GM21529 (cell line): ENCODE results near the gene MACROD2.

Experiments used
- ATAC-seq: cut with Tn5 transposase; IDR thresholded peaks from one replicate; pipeline ENCODE4 v1.9.1; 2021; ENCODE audit not compliant: unreplicated experiment

The MACROD2 gene

DNA sequence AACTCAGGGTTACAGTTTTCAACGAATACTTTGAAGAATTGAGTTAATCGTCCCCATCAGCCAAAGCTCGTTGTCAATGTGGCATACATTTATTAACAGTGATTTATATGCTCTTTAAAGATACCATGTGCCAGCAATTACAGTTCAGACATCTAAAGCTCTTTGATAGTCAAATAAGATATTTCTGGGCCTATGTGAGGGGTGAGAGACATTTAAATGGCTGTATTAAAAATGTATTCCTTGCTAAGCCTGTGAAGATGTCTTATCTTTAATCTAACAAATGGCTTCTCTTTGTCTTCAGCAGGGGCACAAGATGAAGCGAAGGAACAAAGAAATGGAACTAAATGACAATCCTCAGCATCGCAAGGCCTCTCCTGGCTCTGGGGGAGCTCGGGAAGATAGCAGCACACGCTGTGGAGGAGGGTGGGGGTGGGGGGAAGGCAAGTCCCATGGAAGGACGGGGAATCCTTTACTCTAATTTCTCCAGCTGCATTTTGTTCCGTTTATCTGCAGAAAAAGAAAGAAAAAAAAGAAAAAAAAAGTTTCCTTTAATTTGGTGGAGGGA, 2054.3 kb downstream of the MACROD2 start:
- no peak for ATAC-seq

DNA sequence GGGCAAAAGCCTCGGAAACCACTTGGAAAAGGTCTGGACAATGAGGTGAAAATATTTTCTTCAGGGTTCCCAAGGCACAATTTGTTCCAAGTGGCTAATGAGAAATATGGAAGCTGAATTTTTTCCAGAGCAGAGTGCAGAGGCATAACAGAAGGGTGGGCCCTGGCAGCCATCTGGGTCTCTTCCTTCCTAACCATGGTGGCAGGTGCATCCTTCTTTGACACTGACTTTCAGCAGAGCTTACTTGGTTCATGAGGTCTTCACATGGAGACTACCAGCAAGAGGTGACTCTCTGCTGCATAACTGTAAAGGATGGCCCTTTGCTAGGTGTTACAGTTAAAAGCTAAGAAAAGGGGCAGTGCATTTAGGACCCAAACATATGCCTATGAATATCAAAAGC, 2055.1 kb downstream of the MACROD2 start:
- no peak for ATAC-seq

DNA sequence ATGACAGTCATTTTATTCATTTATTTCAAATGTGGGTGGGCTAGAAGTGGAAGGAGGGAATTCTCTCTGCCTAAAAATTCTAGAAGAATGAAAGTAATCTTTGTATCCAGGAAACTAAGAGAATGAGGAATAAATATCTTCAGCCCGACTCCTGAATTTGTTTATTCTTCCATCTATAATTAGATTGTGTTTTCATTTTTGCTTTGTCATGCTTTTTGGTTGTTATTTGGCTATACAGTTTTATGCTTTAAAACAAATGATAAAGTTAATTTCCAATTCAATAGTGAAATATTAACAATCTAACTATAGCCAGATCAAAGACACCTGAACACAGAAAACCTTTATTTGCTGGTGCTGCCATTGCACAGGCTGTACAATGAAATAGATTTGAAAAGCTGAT, 2056.7 kb downstream of the MACROD2 start:
- no peak for ATAC-seq

DNA sequence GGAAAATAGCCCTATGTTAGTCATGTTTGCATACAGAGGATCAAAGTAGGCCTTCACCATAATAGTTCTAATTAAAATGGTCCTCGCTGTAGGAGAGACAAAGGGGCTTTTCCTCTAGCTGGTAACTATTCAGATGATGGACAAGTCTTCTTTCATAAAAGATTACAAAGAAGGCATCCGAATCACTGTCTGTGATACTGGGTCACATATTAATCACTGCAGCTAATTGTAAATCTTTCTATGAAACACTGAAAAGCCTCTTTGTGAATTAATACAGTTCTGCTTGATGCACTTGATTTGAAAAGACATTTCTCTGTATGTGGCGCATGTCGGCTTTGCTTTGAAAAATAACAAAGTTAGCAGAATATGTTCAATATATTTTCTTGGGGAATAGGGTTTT, 2057.1 kb downstream of the MACROD2 start:
- no peak for ATAC-seq

DNA sequence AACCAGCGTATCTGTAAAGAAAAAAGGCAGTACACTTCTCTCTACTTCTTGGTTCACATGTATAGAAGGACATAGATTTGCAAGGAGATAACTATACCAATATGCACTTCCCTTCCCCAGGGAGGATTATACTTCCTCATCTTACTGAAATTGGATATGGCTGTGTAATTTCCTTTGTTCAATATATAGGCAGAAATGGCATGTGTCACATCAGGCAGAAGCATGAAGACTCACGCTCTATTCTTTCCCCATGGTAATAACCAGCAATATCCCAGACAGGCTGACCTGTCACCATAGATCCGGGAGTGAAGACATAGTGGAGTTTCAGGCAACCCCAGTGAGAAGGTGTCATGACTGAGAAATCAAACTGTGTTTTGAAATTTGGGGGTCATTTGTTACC, 2059.7 kb downstream of the MACROD2 start:
- ATAC-seq: no peak

DNA sequence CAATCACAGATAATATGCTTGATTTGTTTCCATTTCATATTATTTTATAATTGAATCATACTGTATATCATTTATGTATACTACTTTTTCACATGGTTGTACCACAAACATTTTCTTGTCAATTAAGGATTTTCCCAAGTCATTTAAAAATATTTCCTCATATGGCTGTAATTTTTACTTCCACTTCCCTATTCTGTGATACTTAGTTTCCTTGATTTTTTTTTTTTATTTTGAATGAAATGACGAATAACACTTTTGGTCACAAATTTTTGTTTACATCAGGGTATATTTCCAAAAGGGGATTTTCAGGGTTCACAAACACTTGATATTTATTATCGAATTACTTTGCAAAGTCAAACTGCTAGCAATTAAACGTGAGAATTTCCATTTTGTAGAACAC, 2062.3 kb downstream of the MACROD2 start:
- no peak for ATAC-seq

DNA sequence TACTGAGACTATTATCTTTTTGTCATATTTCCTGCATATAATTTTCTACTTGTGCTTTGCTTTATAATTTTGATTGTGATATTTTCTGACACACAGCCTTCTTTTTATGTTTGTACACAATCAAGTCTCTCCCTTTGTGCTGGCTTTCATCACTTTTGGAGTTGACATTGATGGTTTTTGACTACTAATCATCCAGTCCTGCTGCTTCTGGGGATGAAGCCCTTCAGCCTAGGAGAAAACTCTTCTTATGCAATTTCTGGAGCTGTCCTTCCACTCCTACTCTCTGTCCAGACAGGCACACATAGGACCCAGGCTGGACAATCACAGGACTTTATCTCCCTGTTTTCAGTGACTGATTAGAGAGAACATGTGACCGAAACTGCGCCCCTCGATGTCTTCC, 2063.0 kb downstream of the MACROD2 start:
- ATAC-seq: no peak

DNA sequence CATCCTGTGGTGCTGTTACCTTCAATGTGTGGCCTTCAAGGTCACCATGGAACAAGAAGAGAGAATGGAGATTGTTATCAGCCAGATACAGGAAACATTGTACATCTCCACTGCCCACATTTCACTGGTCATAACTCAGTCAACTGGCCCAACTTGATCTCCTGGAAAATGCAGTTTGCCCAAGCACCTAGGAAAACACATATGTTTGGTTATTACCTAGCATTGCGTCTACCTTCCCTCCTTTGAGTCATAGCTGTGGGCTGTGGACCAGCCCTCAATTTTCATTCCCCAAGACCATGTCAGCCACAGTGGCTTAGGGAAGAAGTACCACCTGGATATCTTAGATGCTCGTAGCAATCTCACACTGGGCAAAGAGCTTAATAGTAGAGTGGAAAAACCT, 2064.5 kb downstream of the MACROD2 start:
- no peak for ATAC-seq

DNA sequence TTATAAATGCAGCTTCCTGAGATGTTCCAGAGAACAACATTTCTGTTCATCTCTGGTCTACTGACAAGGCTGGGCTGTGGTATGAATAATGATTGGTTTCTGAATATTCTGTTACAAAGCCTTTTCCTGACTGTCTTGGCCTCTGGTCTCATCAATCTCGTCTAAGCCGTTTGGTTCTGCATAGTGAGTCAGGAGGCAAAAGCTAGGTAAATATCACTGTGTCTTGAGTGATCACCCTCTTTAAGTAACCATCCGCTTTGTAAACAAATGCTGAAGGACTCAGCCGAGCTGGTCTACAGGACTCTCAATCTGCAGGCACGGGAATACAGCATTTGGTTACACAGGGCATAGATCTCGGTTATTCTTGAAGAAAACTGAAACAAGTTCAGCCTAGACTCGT, 2066.0 kb downstream of the MACROD2 start:
- no peak for ATAC-seq

DNA sequence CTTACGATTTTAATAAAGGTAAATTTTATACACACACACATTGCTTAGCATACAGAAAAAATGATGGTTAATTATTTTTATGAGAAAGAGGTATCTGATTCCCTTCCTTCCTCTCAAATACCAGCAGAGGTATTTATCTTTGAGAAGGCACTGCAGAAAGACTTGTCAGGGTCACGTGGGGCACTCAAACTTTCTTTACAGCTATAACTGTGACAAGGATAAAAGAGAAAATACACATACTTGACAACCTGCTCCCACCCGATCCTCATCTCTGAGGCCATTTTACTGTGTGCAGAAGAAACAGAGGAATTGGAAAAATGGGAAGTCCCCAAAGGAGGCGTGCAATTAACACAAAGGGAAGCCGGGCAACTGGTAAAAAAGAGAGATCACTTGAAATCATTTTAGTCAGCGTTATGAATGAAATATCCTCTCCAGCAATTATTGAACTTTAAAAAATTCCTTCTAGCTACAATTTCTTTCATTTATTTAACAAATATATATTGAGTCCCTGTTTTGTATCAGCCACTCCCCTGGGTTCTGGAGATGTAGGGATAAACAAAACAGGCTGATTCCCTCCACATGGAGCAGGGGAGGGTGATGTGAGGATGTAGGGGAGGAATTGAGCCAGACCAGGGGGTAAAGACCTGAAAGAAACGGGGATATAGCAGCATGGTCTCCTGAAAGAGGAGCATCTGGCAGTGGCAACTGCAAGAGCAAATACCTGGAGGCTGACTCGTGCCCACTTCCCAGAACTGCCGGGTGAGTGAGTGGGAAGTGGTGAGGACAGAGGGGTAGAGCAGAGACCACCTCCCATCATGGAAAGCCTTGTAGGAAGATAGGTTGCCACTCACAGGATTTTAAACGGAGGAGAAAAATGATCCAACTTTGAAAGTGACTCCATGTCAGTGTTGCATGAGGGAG, 2067.6 kb downstream of the MACROD2 start:
- no peak for ATAC-seq

DNA sequence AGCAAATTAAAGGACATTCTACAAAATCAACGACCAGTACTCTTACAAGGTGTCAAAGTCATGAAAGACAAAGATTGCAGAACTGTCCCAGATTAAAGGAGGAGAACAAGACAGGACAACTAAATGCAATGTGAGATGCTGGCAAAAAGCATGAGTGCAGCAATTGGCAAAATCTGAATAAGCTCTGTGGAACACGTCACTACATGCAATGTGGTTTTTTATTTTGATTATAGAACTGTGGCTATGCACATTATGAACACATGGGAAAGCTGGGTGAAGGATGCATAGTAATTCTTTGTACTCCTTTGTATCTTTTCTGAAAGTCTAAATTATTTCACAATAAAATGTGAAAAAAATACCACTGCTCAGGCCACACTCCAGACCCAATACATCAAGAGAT, 2068.6 kb downstream of the MACROD2 start:
- ATAC-seq: no peak

DNA sequence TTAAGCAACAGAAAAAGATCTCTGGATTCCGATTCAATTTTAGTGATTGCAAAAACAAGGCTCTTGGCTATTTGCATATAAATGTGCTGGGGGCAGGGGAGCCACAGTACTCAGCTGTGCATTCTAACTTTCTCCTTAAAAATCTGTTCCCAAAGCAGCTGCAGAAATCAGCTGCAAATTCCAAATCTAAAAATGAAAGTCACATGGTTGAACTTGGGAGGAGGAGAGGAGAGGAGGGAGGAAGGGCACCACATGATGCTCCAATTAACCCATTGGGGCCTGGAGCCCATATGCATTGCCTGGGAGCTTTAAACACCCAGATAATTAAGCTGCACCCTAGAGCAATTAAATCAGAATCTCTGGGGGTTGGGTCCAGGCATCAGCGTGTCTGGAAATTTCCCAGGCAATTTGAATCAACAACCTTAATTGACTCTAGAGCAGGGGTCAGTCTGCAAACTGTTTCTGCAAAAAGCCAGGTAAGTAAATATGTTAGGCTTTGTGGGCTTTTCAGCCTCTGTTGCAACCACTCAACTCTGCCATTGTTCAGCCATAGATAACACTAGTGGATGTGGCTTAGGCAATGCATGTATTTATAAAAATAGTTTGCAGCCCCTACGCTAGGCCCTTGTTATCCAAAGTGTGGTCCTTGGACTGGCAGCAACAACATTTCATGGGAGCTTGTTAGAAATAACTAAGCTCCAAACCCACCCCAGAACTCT, 2069.8 kb downstream of the MACROD2 start:
- no peak for ATAC-seq

DNA sequence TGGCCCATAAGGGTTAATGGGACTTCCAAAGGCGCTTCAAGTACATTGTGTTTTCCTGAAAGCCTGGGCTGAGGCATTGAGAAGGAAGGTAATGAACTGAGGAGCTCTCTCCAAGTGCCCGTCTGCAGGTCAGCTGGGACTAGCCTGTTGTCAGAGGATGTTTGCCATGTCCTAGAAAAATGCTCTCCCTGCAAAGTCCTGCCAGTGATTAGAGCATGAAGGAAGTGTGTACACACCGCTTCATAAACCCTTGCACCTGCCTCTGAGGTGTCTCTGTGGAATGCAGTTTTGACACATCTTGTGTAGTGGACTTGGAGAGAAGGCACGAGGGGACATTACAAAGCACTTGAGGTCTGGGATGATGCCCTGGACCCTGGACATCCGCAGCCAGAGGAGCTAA, 2071.3 kb downstream of the MACROD2 start:
- ATAC-seq: no peak

DNA sequence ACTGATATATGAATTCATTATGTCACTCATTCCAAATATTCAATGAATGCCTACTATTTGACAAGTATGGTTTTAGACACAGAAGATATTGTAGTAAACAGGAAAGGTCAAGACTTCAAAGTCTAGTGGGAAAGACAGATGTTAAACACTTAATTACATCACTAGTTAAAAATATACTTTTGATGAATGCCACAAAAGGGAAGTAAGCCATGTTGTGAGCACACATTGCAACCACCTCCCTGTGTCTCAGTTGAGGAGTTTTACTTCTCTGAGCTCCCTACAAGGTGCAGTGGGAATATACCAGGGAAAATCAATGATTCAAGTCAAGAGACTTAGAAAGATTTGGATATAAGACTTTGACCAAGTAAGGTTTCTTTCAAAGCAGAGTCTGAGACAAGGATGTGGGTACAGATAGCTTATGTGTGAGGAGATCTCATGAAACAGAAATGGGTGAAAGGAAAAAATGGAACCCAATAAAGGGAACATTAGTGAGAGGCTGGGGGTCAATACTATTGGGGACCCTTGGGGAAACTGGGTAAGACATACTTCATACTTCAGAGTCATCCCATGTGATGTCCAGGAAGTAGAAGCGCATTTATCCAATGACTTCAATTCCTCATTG, 2074.2 kb downstream of the MACROD2 start:
- peak; percentile 94 for ATAC-seq

DNA sequence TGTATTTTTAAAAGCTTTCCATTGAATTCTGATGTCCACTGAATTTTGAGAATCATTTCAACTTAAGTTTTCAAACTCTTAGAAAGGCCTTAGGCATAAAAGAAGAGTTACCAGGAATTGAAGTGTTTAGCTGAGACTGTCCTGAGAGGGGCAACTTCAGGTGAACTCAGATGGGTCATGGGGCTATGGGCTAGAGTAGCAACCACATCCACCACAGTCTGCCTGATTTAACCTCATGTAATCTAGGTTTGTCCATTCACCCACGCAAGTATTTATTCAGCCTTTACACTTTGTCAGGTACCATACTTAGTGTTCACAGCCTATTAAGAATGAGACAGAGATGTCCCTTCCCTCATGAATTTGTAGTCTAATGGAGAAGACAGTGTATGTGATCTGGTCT, 2076.9 kb downstream of the MACROD2 start:
- no peak for ATAC-seq

DNA sequence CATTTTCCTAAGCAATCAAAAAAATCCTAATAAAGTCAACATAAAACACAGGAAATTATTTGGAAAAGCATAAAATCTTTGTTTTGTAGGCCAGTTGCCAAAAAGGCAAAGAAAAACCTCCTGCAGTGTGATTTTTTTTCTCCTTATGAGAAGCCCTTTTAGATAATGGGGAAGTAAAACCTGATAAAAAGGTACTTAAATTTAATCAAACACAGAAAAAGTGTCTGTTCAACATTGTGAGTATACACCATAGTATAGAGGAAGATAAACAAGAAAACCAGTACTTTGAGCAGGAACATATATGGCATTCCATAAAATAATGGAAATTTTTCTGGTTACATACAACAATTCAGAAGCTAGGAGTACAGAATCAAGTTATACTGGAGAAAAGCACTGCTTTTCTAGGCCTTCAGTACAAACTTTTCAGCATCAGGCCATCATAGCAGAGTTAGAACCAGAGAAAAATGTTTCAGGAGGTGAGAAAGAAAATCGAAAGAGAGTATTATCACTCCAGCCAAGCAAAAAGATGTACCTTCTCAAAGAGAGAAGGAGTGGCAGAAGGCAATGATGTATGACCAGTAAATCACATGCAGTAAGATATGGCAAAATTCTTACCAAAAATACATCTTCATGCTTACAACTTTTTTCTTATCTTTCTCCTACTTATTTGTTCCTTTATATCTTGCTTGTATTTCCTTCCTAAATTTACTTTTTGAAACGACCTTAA, 2083.0 kb downstream of the MACROD2 start:
- ATAC-seq: no peak

DNA sequence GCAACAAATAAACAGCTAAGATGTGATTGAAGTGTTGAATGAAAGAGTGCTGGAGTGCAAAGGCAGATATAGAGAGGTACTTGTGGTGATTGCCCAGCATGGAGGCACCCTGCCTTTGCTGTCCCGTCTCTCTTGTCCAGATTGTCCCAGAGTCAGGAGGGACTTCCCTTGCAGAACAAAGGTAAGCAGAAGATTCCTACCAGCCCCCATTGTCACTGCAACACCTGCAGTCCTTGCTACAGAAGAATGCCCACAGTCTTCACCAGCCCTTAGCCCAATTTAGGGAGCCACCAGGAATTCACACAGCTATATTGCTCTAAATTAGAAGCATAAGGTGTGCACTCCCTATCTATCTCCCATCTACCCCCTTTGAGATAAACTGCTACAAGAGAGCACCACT, 2086.1 kb downstream of the MACROD2 start:
- ATAC-seq: no peak

DNA sequence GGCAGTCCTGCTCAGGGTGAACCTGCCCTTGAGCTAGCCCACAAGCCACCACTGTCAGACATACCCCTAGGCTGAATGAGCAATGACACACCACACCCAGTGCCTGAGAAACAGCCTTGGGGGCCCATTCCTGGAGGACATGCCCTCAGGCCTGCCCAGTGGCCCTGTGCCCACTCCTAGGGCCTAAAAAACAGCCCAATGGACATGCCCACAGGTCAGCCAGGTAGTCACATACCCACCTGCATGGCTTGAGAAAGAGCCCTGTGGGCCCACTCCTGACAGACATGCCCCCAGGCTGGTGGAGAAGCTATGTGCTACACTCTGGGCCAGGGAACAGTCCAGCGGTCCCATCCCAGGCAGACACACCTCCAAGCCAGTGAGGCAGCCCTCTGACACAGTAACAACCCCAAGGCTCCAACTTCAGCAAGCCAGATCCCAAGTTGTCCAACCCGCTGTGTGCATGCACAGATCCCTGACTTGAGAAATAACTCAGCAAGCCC, 2086.8 kb downstream of the MACROD2 start:
- ATAC-seq: no peak

DNA sequence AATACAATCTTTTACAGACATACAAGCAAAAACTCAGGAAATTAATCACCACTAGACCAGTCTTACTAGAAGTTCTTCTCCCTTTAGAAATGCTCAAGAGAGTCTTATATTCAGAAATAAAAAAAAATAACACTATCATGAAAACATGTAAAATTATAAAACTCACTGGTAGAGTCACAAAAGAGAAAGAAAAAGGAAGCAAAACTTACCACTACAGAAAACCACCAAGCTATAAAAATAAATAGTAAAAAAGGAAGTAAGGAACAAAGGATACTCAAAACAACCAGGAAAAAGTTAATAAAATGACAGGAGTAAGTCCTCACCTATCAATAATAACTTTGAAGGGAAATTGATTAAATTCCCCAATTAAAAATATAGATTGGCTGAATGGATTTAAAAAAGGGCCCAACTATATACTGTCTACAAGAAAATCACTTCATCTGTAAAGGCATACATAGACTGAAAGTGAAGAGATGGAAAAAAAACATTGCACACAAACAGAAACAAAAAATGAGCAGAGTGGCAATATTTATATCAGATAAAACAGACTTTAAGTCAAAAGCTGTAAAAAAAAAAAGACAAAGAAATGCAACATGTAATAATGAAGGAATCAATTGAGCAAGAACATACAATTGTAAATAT, 2088.4 kb downstream of the MACROD2 start:
- no peak for ATAC-seq

DNA sequence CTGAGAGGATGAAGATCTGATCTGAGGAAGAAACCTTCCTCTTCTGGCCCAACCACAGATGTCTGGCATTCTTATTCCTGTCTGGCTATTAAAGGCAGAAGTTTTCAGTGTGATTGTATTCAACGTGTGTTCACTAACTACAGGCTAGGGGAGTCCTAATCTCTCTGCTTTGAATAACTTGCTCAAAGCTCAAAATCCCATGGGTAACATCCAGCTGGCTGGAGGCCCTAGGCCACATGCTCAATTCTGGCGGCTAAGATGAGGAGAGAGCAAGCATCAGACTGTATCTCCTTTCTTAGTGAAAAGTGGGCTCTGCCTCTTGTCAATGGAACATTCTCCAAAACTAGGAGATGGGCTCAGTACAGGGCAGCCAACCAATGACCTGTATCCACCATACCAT, 2099.9 kb downstream of the MACROD2 start:
- no peak for ATAC-seq
